GM12872 (cell line): ENCODE results near the gene TKFC.

ENCODE experiments used
- TF ChIP-seq, protein P1 (sequence below): IDR thresholded peaks from 3 replicates; pipeline ENCODE4 v1.5.1; 2011; ENCODE audit warnings: low read depth, mild to moderate bottlenecking, low read length, moderate library complexity; ENCODE audit not compliant: insufficient read depth

Gene TKFC

DNA sequence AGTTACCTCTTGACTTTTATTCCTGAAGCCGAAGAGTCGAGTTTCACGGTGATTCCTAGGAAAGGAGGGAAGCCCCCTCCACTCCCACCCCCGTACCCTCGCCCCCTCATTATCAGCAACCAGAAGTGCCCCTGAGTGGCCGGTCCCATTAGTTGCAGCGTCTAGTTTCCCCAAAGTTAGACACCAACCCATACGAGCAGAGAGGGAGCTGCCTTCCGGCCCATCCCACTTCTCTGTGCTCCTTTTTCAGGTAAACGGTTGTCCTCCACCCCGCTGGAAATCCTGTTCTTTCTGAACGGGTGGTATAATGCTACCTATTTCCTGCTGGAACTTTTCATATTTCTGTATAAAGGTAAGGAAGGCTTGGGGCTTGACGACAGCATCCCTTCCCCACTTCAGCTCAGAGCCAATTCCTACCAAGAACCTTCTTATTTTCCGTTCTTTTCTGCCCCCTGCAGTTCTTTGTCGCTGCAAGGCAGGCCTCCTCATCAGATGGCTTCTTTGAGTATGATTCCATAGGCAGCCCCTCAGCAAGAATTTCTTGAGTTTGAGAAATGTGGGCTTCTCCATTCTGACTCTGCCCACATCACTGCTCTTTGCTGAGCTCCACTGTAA is 60.1 kb downstream of the TKFC start:
- TF ChIP-seq, protein P1, sequence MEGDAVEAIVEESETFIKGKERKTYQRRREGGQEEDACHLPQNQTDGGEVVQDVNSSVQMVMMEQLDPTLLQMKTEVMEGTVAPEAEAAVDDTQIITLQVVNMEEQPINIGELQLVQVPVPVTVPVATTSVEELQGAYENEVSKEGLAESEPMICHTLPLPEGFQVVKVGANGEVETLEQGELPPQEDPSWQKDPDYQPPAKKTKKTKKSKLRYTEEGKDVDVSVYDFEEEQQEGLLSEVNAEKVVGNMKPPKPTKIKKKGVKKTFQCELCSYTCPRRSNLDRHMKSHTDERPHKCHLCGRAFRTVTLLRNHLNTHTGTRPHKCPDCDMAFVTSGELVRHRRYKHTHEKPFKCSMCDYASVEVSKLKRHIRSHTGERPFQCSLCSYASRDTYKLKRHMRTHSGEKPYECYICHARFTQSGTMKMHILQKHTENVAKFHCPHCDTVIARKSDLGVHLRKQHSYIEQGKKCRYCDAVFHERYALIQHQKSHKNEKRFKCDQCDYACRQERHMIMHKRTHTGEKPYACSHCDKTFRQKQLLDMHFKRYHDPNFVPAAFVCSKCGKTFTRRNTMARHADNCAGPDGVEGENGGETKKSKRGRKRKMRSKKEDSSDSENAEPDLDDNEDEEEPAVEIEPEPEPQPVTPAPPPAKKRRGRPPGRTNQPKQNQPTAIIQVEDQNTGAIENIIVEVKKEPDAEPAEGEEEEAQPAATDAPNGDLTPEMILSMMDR, result 0 out of 3 replicates have a peak, but pooled peaks have one; percentile 16
